Stimulated activated memory B cell treated with anti-CD40 and anti-IgM and Interleukin-4, amounts not matched to agents 10 μg/mL and 1 μg/mL and 100 μg/mL, for 72 hours (primary cell): ENCODE measurements around the gene SAP25.

Experiments used
- ATAC-seq: fragments of 150-1000 bp; cut with Tn5 transposase; 2 replicates; pipeline ENCODE4 v1.10.0; 2021
- H3K27ac Mint-ChIP-seq: one replicate; pipeline ENCODE4 v1.8.0; 2022; ENCODE audit warnings: mild to moderate bottlenecking, mixed read lengths
- H3K27me3 Mint-ChIP-seq: one replicate; pipeline ENCODE4 v1.8.0; 2022; ENCODE audit warnings: mixed read lengths
- H3K36me3 Mint-ChIP-seq: one replicate; pipeline ENCODE4 v1.8.0; 2022; ENCODE audit warnings: mixed read lengths
- H3K4me1 Mint-ChIP-seq: one replicate; pipeline ENCODE4 v1.8.0; 2022; ENCODE audit warnings: mixed read lengths
- H3K4me3 Mint-ChIP-seq: one replicate; pipeline ENCODE4 v1.8.0; 2022; ENCODE audit warnings: mild to moderate bottlenecking, moderate library complexity, mixed read lengths
- H3K9me3 Mint-ChIP-seq: one replicate; pipeline ENCODE4 v1.8.0; 2022; ENCODE audit warnings: mixed read lengths

The SAP25 gene

DNA sequence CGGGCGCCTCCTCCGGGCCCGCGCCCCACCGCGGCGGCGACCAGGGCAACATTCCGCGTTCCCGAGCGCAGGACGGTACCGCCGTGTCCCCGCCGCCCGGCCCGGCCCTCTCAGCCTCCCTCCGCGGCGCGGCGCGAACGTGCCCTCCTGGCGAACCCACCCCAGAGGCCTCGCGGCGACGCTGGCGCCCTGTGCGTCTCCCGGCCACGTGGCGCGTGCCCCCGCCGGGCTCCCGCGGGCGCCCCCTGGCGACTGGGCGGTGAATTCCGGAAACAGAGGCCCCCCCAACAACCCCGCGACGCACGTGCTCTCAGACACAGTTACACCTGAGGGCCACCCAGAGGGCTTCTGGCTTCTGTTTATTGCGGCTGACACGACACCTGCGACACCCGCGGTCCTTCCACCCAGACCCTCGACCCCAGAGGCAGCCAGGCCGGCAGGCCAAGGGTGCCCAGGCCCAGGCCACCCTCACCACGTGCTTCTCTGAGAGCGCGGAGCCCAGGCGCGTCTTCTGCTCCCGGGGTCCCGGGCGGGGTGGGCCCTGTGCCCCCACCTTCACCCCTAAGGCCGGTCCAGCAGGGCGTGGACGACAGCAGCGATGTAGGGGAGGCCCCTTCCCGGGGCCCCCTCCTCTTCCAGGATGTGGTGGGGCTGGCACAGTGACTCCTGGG is at the start of gene SAP25:
Gene SAP25, minus strand, starts transcription at position 210 of the 671 bp plus-strand sequence. Its CDS starts 158 bp downstream, at position 52.
- Mint-ChIP-seq H3K4me1 (peaks cover 27% of the 10 kb centered on the region), H3K9me3 (no peaks in the 10 kb centered on the region), H3K27ac (no peak within 1 kb of the TSS), H3K27me3 (no peaks in the 10 kb centered on the region), H3K36me3 (peaks cover 51% of the 10 kb centered on the region), H3K4me3 (no peak within 1 kb of the TSS)
- ATAC-seq = peak; percentile 28

DNA sequence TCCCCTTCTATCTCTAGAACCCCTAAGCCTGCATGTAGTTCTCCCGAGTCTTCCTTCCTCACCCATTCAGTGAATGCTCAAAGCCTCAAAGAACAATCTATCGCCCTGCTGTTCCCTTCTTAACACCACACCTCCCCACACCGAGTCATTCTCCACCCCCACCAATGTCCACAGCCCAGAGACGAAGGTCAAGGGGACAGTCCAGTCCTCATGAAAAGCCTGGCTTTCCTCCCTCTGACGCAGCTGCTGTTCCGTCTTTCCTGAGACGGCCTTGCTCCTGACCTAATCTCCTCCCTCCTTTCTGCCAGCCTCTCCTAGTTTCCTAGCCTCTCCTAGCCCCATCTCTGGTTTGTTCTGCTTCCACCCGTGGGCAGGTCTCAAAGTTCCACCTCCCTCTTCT is 47.9 kb upstream of the SAP25 start:
- no peaks in the 10 kb centered on the region for H3K9me3 Mint-ChIP-seq
- no peak overlapping the region for H3K4me3 Mint-ChIP-seq
- H3K36me3 Mint-ChIP-seq = peaks cover 12% of the 10 kb centered on the region
- H3K27me3 Mint-ChIP-seq = no peaks in the 10 kb centered on the region
- H3K4me1 Mint-ChIP-seq = peaks cover 5% of the 10 kb centered on the region
- H3K27ac Mint-ChIP-seq = no peak overlapping the region
- no peak for ATAC-seq

DNA sequence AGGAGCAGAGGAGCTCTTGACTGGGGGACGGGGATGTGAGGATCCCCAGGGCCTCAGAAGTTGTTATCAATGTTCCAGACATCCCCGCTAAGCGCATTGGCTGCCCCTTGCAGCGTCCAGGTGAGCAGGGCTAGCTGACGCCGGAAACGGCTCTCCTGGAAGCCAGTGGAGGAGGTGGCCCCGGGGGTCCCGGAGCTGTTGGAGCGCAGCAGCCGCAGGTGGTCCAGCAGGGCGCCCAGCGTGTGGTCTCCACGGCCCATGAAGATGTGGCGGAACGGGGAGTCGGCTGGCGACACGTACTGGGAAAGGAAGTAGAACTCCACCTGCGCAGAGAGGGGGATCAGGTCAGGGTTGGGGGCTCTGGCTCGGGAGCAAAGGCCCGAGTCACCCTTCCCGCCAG is 47.1 kb upstream of the SAP25 start:
- Mint-ChIP-seq H3K27ac (no peak overlapping the region), H3K4me1 (no peaks in the 10 kb centered on the region), H3K9me3 (no peaks in the 10 kb centered on the region), H3K4me3 (no peak overlapping the region), H3K27me3 (no peaks in the 10 kb centered on the region), H3K36me3 (peaks cover 17% of the 10 kb centered on the region)
- no peak for ATAC-seq

DNA sequence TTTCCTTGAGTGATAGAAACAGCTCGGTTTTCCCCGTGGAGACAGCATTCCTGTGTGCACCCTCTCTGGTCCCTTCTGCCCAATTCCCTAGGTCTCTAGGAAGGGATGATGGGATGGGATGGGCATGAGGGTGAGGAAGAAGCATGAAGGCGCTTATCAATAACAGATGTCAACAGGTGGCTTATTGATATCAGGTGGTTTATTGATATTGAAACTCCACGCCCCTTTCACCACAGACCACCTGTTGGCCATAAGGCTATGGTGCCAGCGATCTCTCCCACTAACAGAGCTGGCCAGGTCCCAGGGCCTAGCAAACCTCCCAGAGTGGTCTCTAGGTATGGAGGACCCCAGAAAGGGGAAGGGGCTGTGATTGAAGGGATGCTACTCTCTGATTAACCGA is 46.5 kb upstream of the SAP25 start:
- Mint-ChIP-seq H3K4me3 (no peak overlapping the region), H3K27ac (no peak overlapping the region), H3K27me3 (no peaks in the 10 kb centered on the region), H3K36me3 (peaks cover 17% of the 10 kb centered on the region), H3K4me1 (no peaks in the 10 kb centered on the region), H3K9me3 (no peaks in the 10 kb centered on the region)
- no peak for ATAC-seq

DNA sequence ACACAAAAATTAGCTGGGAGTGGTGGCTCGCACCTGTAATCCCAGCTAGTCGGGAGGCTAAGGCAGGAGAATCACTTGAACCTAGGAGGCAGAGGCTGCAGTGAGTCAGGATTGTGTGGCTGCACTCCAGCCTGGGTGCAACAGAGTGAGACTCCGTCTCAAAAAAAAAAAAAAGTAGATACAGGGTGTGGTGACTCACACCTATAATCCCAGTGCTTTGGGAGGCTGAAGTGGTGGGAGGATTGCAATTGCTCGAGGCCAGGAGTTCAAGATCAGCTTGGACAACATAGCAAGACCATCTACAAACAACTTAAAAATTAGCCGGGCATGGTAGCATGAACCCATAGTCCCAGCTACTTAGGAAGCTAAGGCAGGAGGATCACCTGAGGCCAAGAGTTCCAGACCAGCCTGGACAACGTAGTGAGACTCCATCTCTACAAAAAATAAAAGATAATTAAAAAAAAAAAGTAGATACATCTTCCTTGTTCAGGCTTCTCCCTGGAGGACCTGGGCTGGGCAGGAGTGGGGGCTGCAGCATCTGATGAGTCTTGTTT is 40.7 kb upstream of the SAP25 start:
- peaks cover 14% of the 10 kb centered on the region for H3K4me1 Mint-ChIP-seq
- H3K27me3 Mint-ChIP-seq = no peaks in the 10 kb centered on the region
- H3K36me3 Mint-ChIP-seq = peaks cover 11% of the 10 kb centered on the region
- H3K4me3 Mint-ChIP-seq = no peak overlapping the region
- no peaks in the 10 kb centered on the region for H3K9me3 Mint-ChIP-seq
- no peak overlapping the region for H3K27ac Mint-ChIP-seq
- no peak for ATAC-seq

DNA sequence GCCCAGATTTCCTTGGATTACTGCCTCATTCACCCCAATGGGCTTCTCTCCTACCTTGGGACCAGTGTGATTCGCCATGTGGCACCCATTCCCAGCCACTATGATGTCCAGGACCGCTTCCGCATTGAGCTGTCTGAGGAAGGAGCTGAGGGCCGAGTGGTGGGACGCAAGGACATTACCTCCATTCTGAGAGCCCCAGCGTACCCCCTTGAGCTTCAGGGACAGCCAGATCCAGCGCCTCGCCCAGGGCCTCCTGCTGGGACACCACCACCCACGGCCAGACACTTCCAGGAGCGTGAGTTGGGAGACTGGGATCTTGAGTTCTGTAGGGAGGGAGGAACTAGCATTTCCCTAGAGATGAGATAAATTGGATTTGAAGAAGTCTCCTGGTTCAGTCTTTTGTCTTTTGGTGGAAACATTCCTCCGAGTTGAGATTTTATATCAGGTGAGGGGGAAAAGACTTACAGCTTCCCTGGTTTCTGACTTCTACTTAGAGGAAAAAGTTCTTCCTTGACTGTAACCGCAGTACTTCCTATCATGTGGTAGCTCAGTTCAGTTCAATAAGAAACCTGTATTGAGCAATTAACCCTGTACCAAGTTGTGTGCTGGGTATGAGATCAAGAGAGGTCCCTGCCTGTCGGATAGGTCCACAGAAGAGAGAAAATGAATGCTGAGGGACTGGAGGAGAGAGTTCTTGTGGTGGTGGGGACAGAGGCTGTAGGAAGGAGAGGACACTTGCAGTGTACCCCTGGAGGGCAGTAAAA is 39.9 kb upstream of the SAP25 start:
- H3K36me3 Mint-ChIP-seq = peaks cover 11% of the 10 kb centered on the region
- H3K27me3 Mint-ChIP-seq = no peaks in the 10 kb centered on the region
- peaks cover 14% of the 10 kb centered on the region for H3K4me1 Mint-ChIP-seq
- H3K27ac Mint-ChIP-seq = no peak overlapping the region
- ATAC-seq = no peak
- H3K4me3 Mint-ChIP-seq = peak overlapping the region; percentile 98
- no peaks in the 10 kb centered on the region for H3K9me3 Mint-ChIP-seq

DNA sequence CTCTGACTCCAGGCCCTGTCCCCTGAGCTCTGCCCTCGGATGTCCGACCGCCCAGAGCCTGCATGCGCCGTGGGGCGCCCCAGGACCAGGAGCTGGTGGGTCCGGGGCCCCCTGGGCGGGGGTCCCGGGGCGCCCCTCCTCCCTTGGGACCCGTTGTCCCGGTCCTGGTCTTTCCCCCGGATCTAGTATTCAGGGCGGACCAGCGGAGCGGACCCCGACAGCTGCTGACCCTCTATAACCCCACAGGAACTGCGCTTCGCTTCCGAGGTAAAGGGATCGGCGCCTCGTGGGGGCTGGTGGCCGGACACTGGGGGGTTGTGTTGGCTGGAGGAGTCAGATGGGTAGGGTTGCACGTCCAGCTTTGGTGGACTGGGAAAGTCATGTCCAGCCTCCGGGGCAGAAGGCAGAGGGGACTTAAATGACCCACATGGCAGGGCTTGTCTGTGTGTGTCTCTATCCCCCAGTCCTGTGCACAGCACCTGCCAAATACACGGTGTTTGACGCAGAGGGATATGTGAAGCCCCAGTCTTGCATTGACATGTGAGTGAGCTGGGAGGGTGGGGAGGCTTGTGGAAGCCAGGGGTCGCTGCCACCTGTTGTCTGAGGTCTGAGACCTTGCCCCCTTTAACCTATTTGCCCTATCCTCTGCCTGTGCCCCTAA is 39.2 kb upstream of the SAP25 start:
- H3K4me1 Mint-ChIP-seq = peaks cover 14% of the 10 kb centered on the region
- peak overlapping the region; percentile 94 for H3K27ac Mint-ChIP-seq
- no peaks in the 10 kb centered on the region for H3K9me3 Mint-ChIP-seq
- H3K4me3 Mint-ChIP-seq = peak overlapping the region; percentile 98
- H3K27me3 Mint-ChIP-seq = no peaks in the 10 kb centered on the region
- peaks cover 11% of the 10 kb centered on the region for H3K36me3 Mint-ChIP-seq
- ATAC-seq = no peak

DNA sequence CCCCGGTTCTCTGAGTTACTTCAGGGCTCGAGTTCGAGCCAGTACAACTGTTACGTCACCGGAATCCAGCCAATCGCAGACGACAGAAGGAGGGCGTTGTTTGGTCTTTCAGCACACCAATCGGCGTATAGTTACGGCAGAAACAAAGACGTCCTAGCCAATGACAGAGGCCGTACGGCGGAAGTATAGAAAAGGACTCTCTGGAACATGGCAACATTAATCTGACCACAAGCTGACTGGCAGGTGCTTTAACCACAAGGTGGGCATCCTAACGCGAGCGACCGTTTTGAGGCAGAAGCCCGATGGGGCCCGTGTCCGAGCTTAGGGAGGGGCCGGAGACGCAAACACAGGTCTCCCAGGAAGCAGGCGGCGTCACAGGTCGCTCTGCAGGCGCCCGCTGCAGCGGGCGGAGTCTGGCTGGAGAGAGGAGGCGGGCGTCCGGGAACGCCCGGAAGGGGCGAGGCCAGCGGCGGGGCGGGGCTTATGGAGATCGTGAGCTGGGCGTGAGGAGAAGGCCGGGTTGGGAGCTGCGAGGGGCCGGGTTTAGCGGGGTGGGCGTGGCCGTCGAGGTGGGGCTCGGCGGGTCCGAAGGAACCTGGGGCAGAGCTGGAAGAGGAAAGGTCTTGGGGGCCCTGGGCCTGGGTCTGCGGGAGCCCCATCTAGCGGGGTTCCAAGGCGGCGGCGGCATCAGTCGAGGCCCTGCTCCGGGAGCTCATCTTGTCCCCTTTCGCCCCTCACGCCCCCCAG is 38.5 kb upstream of the SAP25 start, which contains the start of gene MOSPD3:
Gene MOSPD3, plus strand, starts transcription at position 558 of the 747 bp plus-strand sequence. CDS start 252 bp downstream, outside the sequence.
- H3K4me1 Mint-ChIP-seq = peaks cover 14% of the 10 kb centered on the region
- no peaks in the 10 kb centered on the region for H3K9me3 Mint-ChIP-seq
- H3K27ac Mint-ChIP-seq = peak within 1 kb of the TSS; percentile 94
- peak; percentile 97 for ATAC-seq
- peaks cover 11% of the 10 kb centered on the region for H3K36me3 Mint-ChIP-seq
- H3K4me3 Mint-ChIP-seq = peak within 1 kb of the TSS; percentile 98
- no peaks in the 10 kb centered on the region for H3K27me3 Mint-ChIP-seq

DNA sequence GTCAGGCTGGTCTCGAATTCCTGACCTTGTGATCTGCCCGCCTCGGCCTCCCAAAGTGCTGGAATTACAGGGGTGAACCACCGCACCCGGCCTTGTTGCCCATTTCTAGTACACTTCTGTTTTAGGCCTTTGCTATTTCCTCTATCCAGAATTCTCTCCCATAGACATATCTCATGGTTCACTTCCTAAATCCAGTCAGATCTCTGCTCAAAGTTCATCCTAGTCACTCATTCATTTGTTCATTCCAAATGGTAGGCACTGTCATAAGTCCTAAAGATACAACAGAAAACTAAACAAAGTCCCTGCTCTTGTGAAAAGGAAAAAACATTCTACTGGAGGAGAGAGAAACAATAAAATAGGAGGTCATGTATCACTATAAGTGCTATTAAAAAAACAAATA is 36.3 kb upstream of the SAP25 start:
- H3K4me1 Mint-ChIP-seq = peaks cover 25% of the 10 kb centered on the region
- no peak overlapping the region for H3K4me3 Mint-ChIP-seq
- H3K27me3 Mint-ChIP-seq = no peaks in the 10 kb centered on the region
- ATAC-seq = no peak
- peaks cover 6% of the 10 kb centered on the region for H3K36me3 Mint-ChIP-seq
- no peaks in the 10 kb centered on the region for H3K9me3 Mint-ChIP-seq
- no peak overlapping the region for H3K27ac Mint-ChIP-seq

DNA sequence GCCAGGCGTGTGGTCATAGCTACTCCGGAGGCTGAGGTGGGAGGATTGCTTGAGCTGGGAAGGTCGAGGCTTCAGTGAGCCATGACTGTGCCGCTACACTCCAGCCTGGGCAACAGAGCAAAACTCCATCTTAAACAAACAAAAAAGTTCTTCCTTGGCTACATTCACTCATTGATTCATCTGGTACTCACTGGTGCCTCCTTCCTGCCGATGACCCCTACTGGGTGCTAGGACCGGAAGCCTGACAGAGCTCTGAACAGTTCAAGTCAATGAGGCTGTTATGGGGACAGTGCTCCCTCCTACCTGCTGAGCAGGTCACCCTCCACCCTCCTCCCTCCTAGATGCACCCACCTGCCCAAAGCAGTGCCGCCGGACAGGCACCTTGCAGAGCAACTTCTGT is 33.4 kb upstream of the SAP25 start:
- no peaks in the 10 kb centered on the region for H3K9me3 Mint-ChIP-seq
- H3K4me3 Mint-ChIP-seq = no peak overlapping the region
- ATAC-seq = no peak
- no peaks in the 10 kb centered on the region for H3K36me3 Mint-ChIP-seq
- no peak overlapping the region for H3K27ac Mint-ChIP-seq
- peaks cover 22% of the 10 kb centered on the region for H3K4me1 Mint-ChIP-seq
- no peaks in the 10 kb centered on the region for H3K27me3 Mint-ChIP-seq

DNA sequence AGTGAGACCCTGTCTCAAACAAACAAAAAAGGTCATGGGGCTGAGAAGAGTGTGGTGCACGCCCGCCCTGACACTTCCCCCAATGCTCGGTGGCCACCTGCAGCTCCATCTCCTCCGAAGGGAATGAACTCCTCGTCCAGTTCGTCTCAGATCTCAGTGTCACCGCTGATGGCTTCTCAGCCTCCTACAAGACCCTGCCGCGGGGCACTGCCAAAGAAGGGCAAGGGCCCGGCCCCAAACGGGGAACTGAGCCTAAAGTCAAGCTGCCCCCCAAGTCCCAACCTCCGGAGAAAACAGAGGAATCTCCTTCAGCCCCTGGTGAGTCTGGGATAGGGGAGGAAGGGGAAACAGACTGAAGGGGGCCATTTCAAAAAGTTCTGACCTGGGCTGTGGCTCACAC is 32.6 kb upstream of the SAP25 start:
- Mint-ChIP-seq H3K36me3 (no peaks in the 10 kb centered on the region), H3K27ac (no peak overlapping the region), H3K4me3 (no peak overlapping the region), H3K27me3 (no peaks in the 10 kb centered on the region), H3K4me1 (peaks cover 22% of the 10 kb centered on the region), H3K9me3 (no peaks in the 10 kb centered on the region)
- ATAC-seq = no peak

DNA sequence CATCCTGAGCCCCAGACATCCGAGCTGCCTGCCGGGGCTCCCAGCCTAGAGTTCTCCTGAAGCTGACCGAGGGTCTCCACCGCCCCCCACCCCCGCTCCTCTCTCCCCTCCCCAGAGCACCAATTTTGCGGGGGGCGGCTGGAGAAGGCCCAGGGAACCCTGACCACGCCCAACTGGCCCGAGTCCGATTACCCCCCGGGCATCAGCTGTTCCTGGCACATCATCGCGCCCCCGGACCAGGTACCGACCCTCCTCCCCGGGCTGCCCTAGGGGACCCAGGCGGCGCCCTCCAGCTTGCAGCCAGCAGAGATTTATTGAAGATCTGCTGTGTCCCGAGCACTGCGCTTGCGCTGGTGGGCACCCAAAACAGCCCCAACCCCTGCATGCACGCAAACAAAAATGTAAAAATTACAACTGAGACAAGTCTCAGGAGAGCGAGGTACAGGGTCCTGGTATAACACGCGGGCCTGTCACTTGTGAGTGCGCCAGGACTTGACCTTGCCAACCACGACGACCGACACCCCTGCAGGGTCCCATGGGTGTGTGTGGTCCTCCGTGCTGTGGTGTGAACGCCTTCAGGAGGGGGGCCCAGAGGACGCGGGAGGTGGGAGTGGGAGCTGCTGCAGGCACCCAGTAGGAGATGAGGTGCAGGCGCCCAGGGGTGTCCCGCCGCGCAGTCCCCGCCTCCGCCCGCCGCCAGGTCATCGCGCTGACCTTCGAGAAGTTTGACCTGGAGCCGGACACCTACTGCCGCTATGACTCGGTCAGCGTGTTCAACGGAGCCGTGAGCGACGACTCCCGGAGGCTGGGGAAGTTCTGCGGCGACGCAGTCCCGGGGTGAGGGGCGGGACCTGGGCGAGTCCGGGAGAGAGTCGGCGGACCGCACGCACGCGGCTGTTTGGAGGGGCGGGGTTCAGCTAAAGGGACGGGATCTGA is 31.5 kb upstream of the SAP25 start:
- Mint-ChIP-seq H3K27ac (peak overlapping the region; percentile 62), H3K4me1 (peaks cover 22% of the 10 kb centered on the region), H3K27me3 (no peaks in the 10 kb centered on the region), H3K9me3 (no peaks in the 10 kb centered on the region), H3K36me3 (no peaks in the 10 kb centered on the region), H3K4me3 (peak overlapping the region; percentile 82)
- peak; percentile 24 for ATAC-seq

DNA sequence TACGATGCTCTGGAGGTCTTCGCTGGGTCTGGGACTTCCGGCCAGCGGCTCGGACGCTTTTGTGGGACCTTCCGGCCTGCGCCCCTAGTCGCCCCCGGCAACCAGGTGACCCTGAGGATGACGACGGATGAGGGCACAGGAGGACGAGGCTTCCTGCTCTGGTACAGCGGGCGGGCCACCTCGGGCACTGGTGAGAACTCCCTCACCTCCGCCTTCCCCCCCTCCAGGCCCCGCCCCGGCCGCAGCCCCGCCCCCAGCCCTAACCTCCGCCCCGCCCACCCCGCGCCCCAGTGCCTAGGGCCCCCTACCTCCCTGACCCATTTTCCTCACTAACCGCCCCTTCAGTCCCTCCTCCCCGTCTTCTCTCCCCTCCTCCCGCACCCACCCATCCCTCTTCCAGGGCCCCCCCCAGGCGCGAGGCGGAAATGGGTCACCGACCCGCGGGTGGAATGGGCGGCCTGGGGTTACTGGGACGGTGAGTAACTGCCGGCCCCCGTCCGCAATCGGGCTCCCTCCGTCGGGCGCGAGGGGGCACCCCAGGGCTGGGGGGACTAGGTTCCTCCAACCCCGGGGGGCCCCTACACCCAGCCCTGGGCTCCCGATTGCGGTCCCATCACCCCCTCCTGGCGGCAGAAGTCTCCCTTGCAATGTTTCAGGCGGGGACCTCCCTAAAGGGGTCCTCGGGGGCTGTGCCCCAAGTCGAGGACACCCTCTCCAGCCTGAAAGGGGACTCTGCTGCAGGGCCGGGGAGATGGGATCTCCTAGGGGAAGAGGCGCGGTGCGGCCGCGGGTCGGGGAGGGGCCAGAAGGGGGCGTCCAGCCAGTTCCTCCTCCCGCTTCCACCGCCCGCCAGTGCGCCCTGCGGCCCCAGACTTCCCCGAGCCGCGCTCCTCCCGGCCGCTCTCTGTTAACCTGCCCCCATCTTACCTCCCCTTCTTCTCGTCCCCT is 30.6 kb upstream of the SAP25 start:
- no peaks in the 10 kb centered on the region for H3K9me3 Mint-ChIP-seq
- no peaks in the 10 kb centered on the region for H3K36me3 Mint-ChIP-seq
- H3K4me3 Mint-ChIP-seq = peak overlapping the region; percentile 82
- ATAC-seq = peak; percentile 79
- peaks cover 22% of the 10 kb centered on the region for H3K4me1 Mint-ChIP-seq
- H3K27me3 Mint-ChIP-seq = no peaks in the 10 kb centered on the region
- H3K27ac Mint-ChIP-seq = peak overlapping the region; percentile 87
